A673 (cell line): ENCODE results near the gene COQ10A. TPM values are rescaled to one million over a fixed set of nuclear protein-coding genes. Genes with fewer than 3 reads are reported as not detected.

Experiments
- BruUV-seq: library from RNA; stranded (reverse); fragments of 400-500 nt; replicated peaks from 2 replicates; lab custom pipeline; 2021; lab: Mats Ljungman, UMichigan
- CTCF ChIA-PET: fragments of 300-600 bp; sonication (Branson Sonifier 250); formaldehyde crosslinking; loops from one replicate; lab custom pipeline; 2022; ENCODE audit warnings: antibody characterized with exemption; lab: Charles Lee
- POLR2A ChIA-PET: fragments of 300-600 bp; sonication (Branson Sonifier 250); formaldehyde crosslinking; loops from one replicate; lab custom pipeline; 2022; ENCODE audit warnings: antibody characterized with exemption; ENCODE audit not compliant: low non-redundant PET; lab: Charles Lee
- DNase-seq: peaks from one replicate; pipeline ENCODE4 v3.0.0-alpha.2; 2015; ENCODE audit warnings: low spot score
- H3K27ac ChIP-seq: fragments of 200-600 bp; sonication (generic); 2 replicates; pipeline ENCODE4 v1.5.1; 2016; ENCODE audit warnings: mixed run types, low read depth, mild to moderate bottlenecking, mixed read lengths, antibody characterized with exemption, low read length; ENCODE audit not compliant: poor library complexity, severe bottlenecking
- H3K27me3 ChIP-seq: fragments of 200-600 bp; sonication (generic); replicated peaks from 2 replicates; pipeline ENCODE4 v1.6.1; 2017; ENCODE audit warnings: mixed run types, low read depth, mild to moderate bottlenecking, mixed read lengths, antibody characterized with exemption, low read length; ENCODE audit not compliant: insufficient read depth, poor library complexity
- H3K36me3 ChIP-seq: fragments of 200-600 bp; sonication (generic); 2 replicates; pipeline ENCODE4 v1.6.1; 2016; ENCODE audit warnings: mixed run types, mild to moderate bottlenecking, mixed read lengths, antibody characterized with exemption, low read length; ENCODE audit not compliant: insufficient read depth, poor library complexity, severe bottlenecking
- H3K4me1 ChIP-seq: fragments of 200-600 bp; sonication (generic); 2 replicates; pipeline ENCODE4 v1.6.1; 2017; ENCODE audit warnings: mixed run types, mild to moderate bottlenecking, mixed read lengths, antibody characterized with exemption, low read length; ENCODE audit not compliant: insufficient read depth, poor library complexity, severe bottlenecking
- H3K4me3 ChIP-seq: fragments of 200-600 bp; sonication (generic); 2 replicates; pipeline ENCODE4 v1.5.1; 2016; ENCODE audit warnings: low read depth, mixed run types, mild to moderate bottlenecking, mixed read lengths, low read length; ENCODE audit not compliant: poor library complexity, severe bottlenecking
- H3K9me3 ChIP-seq: fragments of 200-600 bp; sonication (generic); 2 replicates; pipeline ENCODE4 v1.6.1; 2016; ENCODE audit warnings: mixed run types, low read depth, mild to moderate bottlenecking, mixed read lengths, antibody characterized with exemption, low read length; ENCODE audit not compliant: poor library complexity, severe bottlenecking
- EZH2 ChIP-seq: fragments of 200-600 bp; sonication (generic); IDR thresholded peaks from 2 replicates; pipeline ENCODE4 v1.6.1; 2017; ENCODE audit warnings: borderline replicate concordance, low read depth, mild to moderate bottlenecking, mixed read lengths, antibody characterized with exemption, low read length; ENCODE audit not compliant: poor library complexity, severe bottlenecking
- intact Hi-C: fragments of 100-400 bp; cut with micrococcal nuclease; formaldehyde crosslinking; loops from one replicate; pipeline ENCODE4 v1.10.0; 2022; ENCODE audit not compliant: unreplicated experiment
- total RNA-seq: library from RNA; stranded (reverse); gene quantifications from 2 replicates; pipeline ENCODE4 v1.2.3, GENCODE V29; 2021
- TF ChIP-seq, protein P1 (sequence below): fragments of 300-800, 200-600 bp; sonication (generic); conservative IDR thresholded peaks from 2 replicates; pipeline ENCODE4 v1.5.1; 2017; ENCODE audit warnings: low read depth, mild to moderate bottlenecking, antibody characterized with exemption, low read length, moderate library complexity, mixed read lengths

COQ10A gene
- total RNA-seq, 1 experiment from 2014 or later, result 13.6 TPM

- Histone ChIP-seq H3K4me3 (no peak overlapping the region), H3K36me3 (peaks cover 12% of the 10 kb centered on the region), H3K9me3 (no peaks in the 10 kb centered on the region), H3K4me1 (peaks cover 8% of the 10 kb centered on the region), H3K27ac (no peak overlapping the region), H3K27me3 (no peaks in the 10 kb centered on the region)
- no TSS peak for BruUV-seq
- TF ChIP-seq EZH2, result no peak
- TF ChIP-seq, protein P1, sequence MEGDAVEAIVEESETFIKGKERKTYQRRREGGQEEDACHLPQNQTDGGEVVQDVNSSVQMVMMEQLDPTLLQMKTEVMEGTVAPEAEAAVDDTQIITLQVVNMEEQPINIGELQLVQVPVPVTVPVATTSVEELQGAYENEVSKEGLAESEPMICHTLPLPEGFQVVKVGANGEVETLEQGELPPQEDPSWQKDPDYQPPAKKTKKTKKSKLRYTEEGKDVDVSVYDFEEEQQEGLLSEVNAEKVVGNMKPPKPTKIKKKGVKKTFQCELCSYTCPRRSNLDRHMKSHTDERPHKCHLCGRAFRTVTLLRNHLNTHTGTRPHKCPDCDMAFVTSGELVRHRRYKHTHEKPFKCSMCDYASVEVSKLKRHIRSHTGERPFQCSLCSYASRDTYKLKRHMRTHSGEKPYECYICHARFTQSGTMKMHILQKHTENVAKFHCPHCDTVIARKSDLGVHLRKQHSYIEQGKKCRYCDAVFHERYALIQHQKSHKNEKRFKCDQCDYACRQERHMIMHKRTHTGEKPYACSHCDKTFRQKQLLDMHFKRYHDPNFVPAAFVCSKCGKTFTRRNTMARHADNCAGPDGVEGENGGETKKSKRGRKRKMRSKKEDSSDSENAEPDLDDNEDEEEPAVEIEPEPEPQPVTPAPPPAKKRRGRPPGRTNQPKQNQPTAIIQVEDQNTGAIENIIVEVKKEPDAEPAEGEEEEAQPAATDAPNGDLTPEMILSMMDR, result no peak
- POLR2A ChIA-PET, result no interaction called here
- CTCF ChIA-PET, result interaction anchor here (0.7 kb wide), 1 partner anchor 13 kb away, joined by 10 read pairs; no protein-coding TSS in a partner anchor
- intact Hi-C loops, result no loop called here
- no peak for DNase-seq
These were observed 38.3 kb downstream of the COQ10A start for GRCh38 chr12:56304872-56305590.

DNA sequence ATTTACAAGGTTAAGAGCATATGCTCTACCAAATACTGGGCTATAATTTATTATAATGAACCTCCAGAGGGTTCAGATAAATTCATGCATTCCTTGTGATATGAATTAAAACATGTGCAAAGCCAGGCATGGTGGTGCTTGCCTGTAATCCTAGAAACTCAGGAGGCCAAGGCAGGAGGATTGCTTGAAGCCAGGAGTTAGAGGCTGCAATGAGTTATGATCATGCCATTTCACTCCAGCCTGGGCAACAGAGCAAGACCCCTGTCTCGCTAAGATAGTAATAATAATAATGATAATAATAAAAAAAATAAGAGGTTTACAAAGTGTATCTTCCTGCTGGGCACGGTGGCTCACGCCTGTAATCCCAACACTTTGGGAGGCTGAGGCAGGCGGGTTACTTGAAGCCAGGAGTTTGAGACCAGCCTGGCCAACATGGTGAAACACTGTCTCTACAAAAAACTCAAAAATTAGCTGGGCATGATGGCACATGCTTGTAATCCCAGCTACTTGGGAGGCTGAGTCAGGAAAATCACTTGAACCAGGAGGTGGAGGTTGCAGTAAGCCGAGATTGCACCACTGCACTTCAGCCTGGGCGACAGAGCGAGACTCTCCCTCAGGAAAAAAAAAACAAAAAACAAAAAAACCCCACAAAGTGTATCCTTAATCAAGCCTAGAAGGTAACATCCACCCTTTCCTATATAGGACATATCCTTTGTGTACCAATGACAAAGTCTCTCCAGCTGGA, 40.7 kb downstream of the COQ10A start:
- CTCF ChIA-PET, result interaction anchor here (0.5 kb wide), 1 partner anchor 17 kb away, joined by 3 read pairs; no protein-coding TSS in a partner anchor
- POLR2A ChIA-PET, result interaction anchor here (0.5 kb wide), 1 partner anchor 14 kb away, joined by 4 read pairs; no protein-coding TSS in a partner anchor
- no peak overlapping the region for H3K4me3 ChIP-seq
- intact Hi-C loops, result no loop called here
- TF ChIP-seq, protein P1, result no peak
- TF ChIP-seq EZH2, result no peak
- H3K27ac ChIP-seq, result no peak overlapping the region
- peaks cover 23% of the 10 kb centered on the region for H3K36me3 ChIP-seq
- no peak for DNase-seq
- H3K4me1 ChIP-seq, result no peaks in the 10 kb centered on the region
- no peaks in the 10 kb centered on the region for H3K9me3 ChIP-seq
- no TSS peak for BruUV-seq
- no peaks in the 10 kb centered on the region for H3K27me3 ChIP-seq

GRCh38 chr12:56308714-56309113, 42.0 kb downstream of the COQ10A start:
- TF ChIP-seq, protein P1, result no peak
- no peak for TF ChIP-seq EZH2
- no peak for DNase-seq
- Histone ChIP-seq H3K27me3 (no peaks in the 10 kb centered on the region), H3K4me1 (no peaks in the 10 kb centered on the region), H3K9me3 (no peaks in the 10 kb centered on the region), H3K4me3 (no peak overlapping the region), H3K36me3 (peaks cover 23% of the 10 kb centered on the region), H3K27ac (no peak overlapping the region)
- ChIA-PET CTCF (no interaction called here), POLR2A (no interaction called here)
- no TSS peak for BruUV-seq
- intact Hi-C loops, result no loop called here
